ENCODE measurements around the gene ETNK1.
A peak's percentile ranks its signal among the peaks of the same experiment; 100 is the strongest.
"Not testable (repeated sequence)": the region's sequence is repeated elsewhere in the genome, so short reads cannot be mapped to it uniquely, and the experiment has no call there.

Gene ETNK1

GRCh38 chr12:22624870-22625761 lies at the start of gene ETNK1:
Gene ETNK1, plus strand, starts transcription at chr12:22625171. Its CDS starts 260 bp downstream, at chr12:22625431.
- peak; percentile 88 for DNase-seq (ENCODE audit: low spot score)

GRCh38 chr12:22576065-22576464 lies 48.9 kb upstream of the ETNK1 start:
- no peak for DNase-seq (ENCODE audit: low spot score)

GRCh38 chr12:22576473-22576872 lies 48.5 kb upstream of the ETNK1 start:
- DNase-seq (ENCODE audit: low spot score): no peak

GRCh38 chr12:22577667-22578066 lies 47.3 kb upstream of the ETNK1 start:
- no peak for DNase-seq (ENCODE audit: low spot score)

- no peak for DNase-seq (ENCODE audit: low spot score)
Observed at GRCh38 chr12:22578328-22578727, 46.6 kb upstream of the ETNK1 start.

GRCh38 chr12:22588817-22589216 lies 36.2 kb upstream of the ETNK1 start:
- DNase-seq (ENCODE audit: low spot score): no peak

GRCh38 chr12:22593864-22594263 lies 31.1 kb upstream of the ETNK1 start:
- no peak for DNase-seq (ENCODE audit: low spot score)

GRCh38 chr12:22597539-22597938 lies 27.4 kb upstream of the ETNK1 start:
- not testable (repeated sequence) for DNase-seq (ENCODE audit: low spot score)

- no peak for DNase-seq (ENCODE audit: low spot score)
Observed at GRCh38 chr12:22598141-22598762, 26.7 kb upstream of the ETNK1 start.

- no peak for DNase-seq (ENCODE audit: low spot score)
Observed at GRCh38 chr12:22598763-22599161, 26.2 kb upstream of the ETNK1 start.

GRCh38 chr12:22600181-22600580 lies 24.8 kb upstream of the ETNK1 start:
- no peak for DNase-seq (ENCODE audit: low spot score)

- DNase-seq (ENCODE audit: low spot score): no peak
Observed at GRCh38 chr12:22609501-22609900, 15.5 kb upstream of the ETNK1 start.

GRCh38 chr12:22610131-22610530 lies 14.8 kb upstream of the ETNK1 start:
- no peak for DNase-seq (ENCODE audit: low spot score)

- not testable (repeated sequence) for DNase-seq (ENCODE audit: low spot score)
Observed at GRCh38 chr12:22612822-22613221, 12.1 kb upstream of the ETNK1 start.

- no peak for DNase-seq (ENCODE audit: low spot score)
Observed at GRCh38 chr12:22615963-22616501, 8.9 kb upstream of the ETNK1 start.

GRCh38 chr12:22617630-22618029 lies 7.3 kb upstream of the ETNK1 start:
- DNase-seq (ENCODE audit: low spot score): no peak

GRCh38 chr12:22624548-22624869 lies 462 bp upstream of the ETNK1 start:
- no peak for DNase-seq (ENCODE audit: low spot score)

GRCh38 chr12:22625762-22626294 lies 857 bp downstream of the ETNK1 start:
- DNase-seq (ENCODE audit: low spot score): peak; percentile 22

- DNase-seq (ENCODE audit: low spot score): peak; percentile 39
Observed at GRCh38 chr12:22626406-22626805, 1.4 kb downstream of the ETNK1 start.

GRCh38 chr12:22627371-22627770 lies 2.4 kb downstream of the ETNK1 start:
- DNase-seq (ENCODE audit: low spot score): no peak

GRCh38 chr12:22628228-22628627 lies 3.3 kb downstream of the ETNK1 start:
- no peak for DNase-seq (ENCODE audit: low spot score)

- no peak for DNase-seq (ENCODE audit: low spot score)
Observed at GRCh38 chr12:22631863-22632463, 7.0 kb downstream of the ETNK1 start.

GRCh38 chr12:22634883-22635282 lies 9.9 kb downstream of the ETNK1 start:
- no peak for DNase-seq (ENCODE audit: low spot score)

Measured in activated CD4-positive, alpha-beta T cell treated with anti-CD3 and anti-CD28 coated beads, Interleukin-2, Interleukin-4, amounts not matched to agents 100 ng/mL and 50 ng/mL, durations not matched to agents 16 hours and 8 hours (primary cell).